ENCODE results near the gene IGF1R. TPM values are rescaled to one million over a fixed set of nuclear protein-coding genes. Genes with fewer than 3 reads are reported as not detected.

IGF1R gene
- total and polyA plus RNA-seq, 2 experiments from 2014 or later: 9.5 to 92.4 TPM

DNA sequence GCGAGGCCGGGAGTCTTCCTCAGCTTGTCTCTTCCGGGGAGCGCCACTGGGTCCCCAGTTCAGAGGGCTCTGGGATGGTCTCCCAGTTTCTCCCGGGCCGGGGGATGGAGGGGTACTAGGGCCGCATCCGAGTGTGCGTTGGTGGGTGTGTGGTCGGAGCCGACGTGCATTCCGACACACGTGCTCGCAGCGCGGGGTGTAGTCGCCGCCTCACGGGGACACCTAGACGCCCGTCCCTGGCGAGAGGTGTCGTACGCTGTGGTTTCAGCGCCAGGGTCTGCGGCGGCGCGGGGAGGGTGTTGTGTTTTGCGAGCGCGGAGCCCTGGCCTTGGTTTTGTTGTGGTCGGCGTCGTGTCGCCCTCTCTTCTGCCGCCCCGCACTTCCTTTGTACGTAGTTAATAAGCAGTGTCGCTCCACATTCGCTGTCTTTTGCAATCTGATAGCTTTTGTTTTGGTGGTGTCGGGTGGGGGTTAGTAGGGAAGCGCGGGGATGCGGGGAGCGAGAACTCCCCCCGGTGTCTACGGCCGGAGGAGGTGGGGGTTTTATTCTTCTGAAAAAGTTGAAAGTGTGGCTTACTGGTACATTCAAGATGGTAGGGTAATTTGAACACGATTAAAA lies 2.2 kb downstream of the IGF1R start:
- no peaks in the 10 kb centered on the region for H3K36me3 ChIP-seq
- H3K27me3 ChIP-seq: no peaks in the 10 kb centered on the region
- H3K9me3 ChIP-seq (ENCODE audit: low read depth): no peaks in the 10 kb centered on the region
- peak overlapping the region; percentile 99 for H3K4me3 ChIP-seq
- DNase-seq (ENCODE audit: low read depth in 1 of 2, low spot score in 1 of 2): peak in 1 of 2 donors; percentile 65
- TF ChIP-seq, protein P1, sequence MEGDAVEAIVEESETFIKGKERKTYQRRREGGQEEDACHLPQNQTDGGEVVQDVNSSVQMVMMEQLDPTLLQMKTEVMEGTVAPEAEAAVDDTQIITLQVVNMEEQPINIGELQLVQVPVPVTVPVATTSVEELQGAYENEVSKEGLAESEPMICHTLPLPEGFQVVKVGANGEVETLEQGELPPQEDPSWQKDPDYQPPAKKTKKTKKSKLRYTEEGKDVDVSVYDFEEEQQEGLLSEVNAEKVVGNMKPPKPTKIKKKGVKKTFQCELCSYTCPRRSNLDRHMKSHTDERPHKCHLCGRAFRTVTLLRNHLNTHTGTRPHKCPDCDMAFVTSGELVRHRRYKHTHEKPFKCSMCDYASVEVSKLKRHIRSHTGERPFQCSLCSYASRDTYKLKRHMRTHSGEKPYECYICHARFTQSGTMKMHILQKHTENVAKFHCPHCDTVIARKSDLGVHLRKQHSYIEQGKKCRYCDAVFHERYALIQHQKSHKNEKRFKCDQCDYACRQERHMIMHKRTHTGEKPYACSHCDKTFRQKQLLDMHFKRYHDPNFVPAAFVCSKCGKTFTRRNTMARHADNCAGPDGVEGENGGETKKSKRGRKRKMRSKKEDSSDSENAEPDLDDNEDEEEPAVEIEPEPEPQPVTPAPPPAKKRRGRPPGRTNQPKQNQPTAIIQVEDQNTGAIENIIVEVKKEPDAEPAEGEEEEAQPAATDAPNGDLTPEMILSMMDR (IDR thresholded peaks at IDR 0.05; ENCODE audit: low read depth, low read length): no peak
- H3K27ac ChIP-seq: peak overlapping the region; percentile 37
- peaks cover 9% of the 10 kb centered on the region for H3K4me1 ChIP-seq (ENCODE audit: low read depth)

DNA sequence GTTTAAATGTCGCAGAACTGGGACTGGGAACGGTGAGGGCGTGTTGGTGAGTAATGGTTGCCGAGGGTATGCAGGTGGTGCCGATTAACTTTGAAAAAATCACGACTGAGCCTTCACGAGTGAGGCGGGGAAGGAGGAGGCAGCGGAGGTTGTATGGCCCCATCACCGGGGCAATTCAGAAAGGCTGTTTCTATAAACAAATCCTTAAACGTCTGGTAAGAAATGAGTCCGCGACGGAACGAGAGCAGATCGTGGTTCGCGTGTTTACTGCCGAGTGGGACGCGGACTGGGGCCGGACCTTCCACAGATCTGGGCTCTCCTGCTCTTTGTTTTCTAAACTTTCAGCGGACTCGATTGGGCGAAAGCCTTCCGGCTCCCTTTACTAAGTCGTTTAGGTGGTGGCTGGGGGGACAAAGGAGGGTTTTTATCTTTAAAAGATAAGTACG lies 2.7 kb downstream of the IGF1R start:
- no peaks in the 10 kb centered on the region for H3K27me3 ChIP-seq
- H3K4me3 ChIP-seq: peak overlapping the region; percentile 99
- peak overlapping the region; percentile 37 for H3K27ac ChIP-seq
- DNase-seq (ENCODE audit: low read depth in 1 of 2, low spot score in 1 of 2): peak; percentile 35 to 40
- no peaks in the 10 kb centered on the region for H3K36me3 ChIP-seq
- TF ChIP-seq, protein P1 (IDR thresholded peaks at IDR 0.05; ENCODE audit: low read depth, low read length): no peak
- H3K9me3 ChIP-seq (ENCODE audit: low read depth): no peaks in the 10 kb centered on the region
- peaks cover 9% of the 10 kb centered on the region for H3K4me1 ChIP-seq (ENCODE audit: low read depth)

DNA sequence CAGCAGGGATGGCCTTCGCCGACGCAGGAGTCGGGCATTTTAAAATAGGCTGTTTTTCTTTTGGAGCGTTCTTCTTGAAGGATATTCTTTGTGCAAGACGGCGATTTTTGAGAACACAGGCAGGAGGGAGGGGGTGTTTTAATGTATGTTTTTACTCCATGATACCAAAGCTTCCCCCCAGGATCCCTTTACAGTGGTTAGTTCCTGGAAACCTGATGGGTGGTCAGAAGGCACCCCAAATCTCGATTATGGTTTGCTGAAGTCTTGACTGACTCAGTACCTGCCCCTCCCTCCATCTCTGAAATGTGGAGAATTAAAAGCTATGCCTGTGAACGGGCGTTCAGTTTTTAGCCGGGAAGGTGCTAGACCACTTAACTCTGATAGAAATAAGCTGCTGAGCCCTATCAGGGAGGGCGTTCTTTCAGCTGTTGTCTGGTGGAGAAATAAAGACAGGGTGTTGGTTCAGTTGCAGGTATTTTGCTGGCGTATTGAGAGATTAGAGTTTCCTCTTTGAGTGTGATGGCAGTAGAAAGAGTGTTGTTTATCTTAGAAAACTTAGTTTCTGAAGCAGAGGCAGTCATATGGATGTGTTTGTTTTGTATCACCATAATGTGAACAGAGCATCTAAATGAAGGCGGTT lies 3.4 kb downstream of the IGF1R start:
- H3K27ac ChIP-seq: no peak overlapping the region
- H3K27me3 ChIP-seq: no peaks in the 10 kb centered on the region
- TF ChIP-seq, protein P1 (IDR thresholded peaks at IDR 0.05; ENCODE audit: low read depth, low read length): no peak
- no peaks in the 10 kb centered on the region for H3K9me3 ChIP-seq (ENCODE audit: low read depth)
- peaks cover 9% of the 10 kb centered on the region for H3K4me1 ChIP-seq (ENCODE audit: low read depth)
- H3K36me3 ChIP-seq: no peaks in the 10 kb centered on the region
- H3K4me3 ChIP-seq: peak overlapping the region; percentile 99
- peak in 1 of 2 donors; percentile 46 for DNase-seq (ENCODE audit: low read depth in 1 of 2, low spot score in 1 of 2)

GRCh38 chr15:98653686-98654085 lies 5.3 kb downstream of the IGF1R start:
- Histone ChIP-seq H3K4me3 (no peak overlapping the region), H3K9me3 (ENCODE audit: low read depth) (no peaks in the 10 kb centered on the region), H3K36me3 (no peaks in the 10 kb centered on the region), H3K4me1 (ENCODE audit: low read depth) (peaks cover 9% of the 10 kb centered on the region), H3K27me3 (no peaks in the 10 kb centered on the region), H3K27ac (no peak overlapping the region)
- DNase-seq (ENCODE audit: low read depth in 1 of 2, low spot score in 1 of 2): peak in 1 of 2 donors; percentile 62
- TF ChIP-seq, protein P1 (IDR thresholded peaks at IDR 0.05; ENCODE audit: low read depth, low read length): no peak

DNA sequence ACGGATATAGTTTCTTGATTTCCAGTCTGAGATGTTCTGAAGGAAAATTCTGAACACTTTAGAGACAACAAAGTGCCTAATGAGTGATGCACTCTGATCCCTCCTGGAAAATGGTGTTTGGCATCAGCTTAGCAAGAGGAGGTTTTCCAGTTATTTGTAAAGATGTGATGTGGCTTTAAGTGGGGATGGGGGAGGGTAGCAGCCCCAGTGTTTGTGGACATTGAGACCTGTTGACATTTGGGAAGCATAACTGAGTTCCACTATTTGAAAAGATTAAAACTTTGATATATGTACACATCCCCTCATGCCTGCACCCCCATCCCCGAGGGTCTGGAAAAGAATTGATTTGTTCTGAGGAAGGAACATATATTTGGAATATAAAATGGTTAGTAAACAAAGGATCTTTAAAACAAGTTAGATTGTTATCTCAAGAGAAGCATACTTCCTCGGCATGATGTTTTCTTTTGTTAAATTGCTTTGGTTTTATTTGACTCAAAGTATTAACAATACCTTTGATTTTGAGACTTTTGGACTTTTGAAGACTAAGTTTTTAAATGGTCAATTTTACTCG lies 6.5 kb downstream of the IGF1R start:
- Histone ChIP-seq H3K4me3 (no peak overlapping the region), H3K9me3 (ENCODE audit: low read depth) (no peaks in the 10 kb centered on the region)
- no peak for DNase-seq (ENCODE audit: low read depth in 1 of 2, low spot score in 1 of 2)

More for the DNA sequence above, 6.5 kb downstream of the IGF1R start:
- peaks cover 13% of the 10 kb centered on the region for H3K4me1 ChIP-seq (ENCODE audit: low read depth)
- TF ChIP-seq, protein P1 (IDR thresholded peaks at IDR 0.05; ENCODE audit: low read depth, low read length): no peak
- H3K27me3 ChIP-seq: no peaks in the 10 kb centered on the region
- H3K36me3 ChIP-seq: no peaks in the 10 kb centered on the region
- no peak overlapping the region for H3K27ac ChIP-seq
